Astrocyte of the cerebellum (primary cell): ENCODE data around the gene PFDN2.

ENCODE experiments used
- DNase-seq: peaks from one replicate; pipeline ENCODE4 v3.0.0-alpha.2; 2011; ENCODE audit warnings: low read depth
- H3K4me3 ChIP-seq: 2 replicates; pipeline ENCODE4 v1.5.1; 2011; ENCODE audit warnings: mild to moderate bottlenecking, low read depth, low read length, moderate library complexity
- CTCF ChIP-seq: IDR thresholded peaks from 2 replicates; pipeline ENCODE4 v1.5.1; 2012; ENCODE audit warnings: low read length, low read depth, moderate library complexity, mild to moderate bottlenecking; ENCODE audit errors: missing control alignments
- in situ Hi-C: cut with HindIII; loops from 2 replicates; pipeline ENCODE4 v1.10.0; 2017; ENCODE audit warnings: low sequenced_read_pairs

PFDN2 gene

GRCh38 chr1:161095230-161095629, 22.6 kb downstream of the PFDN2 start:
- H3K4me3 ChIP-seq, result no peak overlapping the region
- no peak for TF ChIP-seq CTCF
- in situ Hi-C loops, result loop anchor here (5.0 kb wide), 1 partner anchor 48 kb away; the partner anchor contains the start of gene USF1
- DNase-seq, result no peak

- TF ChIP-seq CTCF, result no peak
- in situ Hi-C loops, result no loop called here
- DNase-seq, result no peak
- H3K4me3 ChIP-seq, result no peak overlapping the region
These were observed 23.4 kb downstream of the PFDN2 start for GRCh38 chr1:161094481-161094880.

GRCh38 chr1:161092621-161093028, 25.2 kb downstream of the PFDN2 start:
- DNase-seq, result no peak
- in situ Hi-C loops, result no loop called here
- H3K4me3 ChIP-seq, result no peak overlapping the region
- no peak for TF ChIP-seq CTCF

- in situ Hi-C loops, result no loop called here
- TF ChIP-seq CTCF, result no peak
- DNase-seq, result no peak
- H3K4me3 ChIP-seq, result no peak overlapping the region
These were observed 25.9 kb downstream of the PFDN2 start for GRCh38 chr1:161091796-161092507.

- H3K4me3 ChIP-seq, result no peak overlapping the region
- in situ Hi-C loops, result no loop called here
- no peak for TF ChIP-seq CTCF
- no peak for DNase-seq
These were observed 26.7 kb downstream of the PFDN2 start for GRCh38 chr1:161091093-161091492.

GRCh38 chr1:161090617-161091016, 27.2 kb downstream of the PFDN2 start:
- no peak for DNase-seq
- in situ Hi-C loops, result no loop called here
- no peak overlapping the region for H3K4me3 ChIP-seq
- TF ChIP-seq CTCF, result no peak
